ENCODE data around the gene LCE1F. TPM values are rescaled to one million over a fixed set of nuclear protein-coding genes. Genes with fewer than 3 reads are reported as not detected.

Gene LCE1F
- total RNA-seq, 1 experiment from 2014 or later, result not detected

GRCh38 chr1:152741656-152742055 lies 33.3 kb upstream of the LCE1F start:
- ChIA-PET RAD21 (ENCODE audit: low non-redundant PET in 1 of 2, low total read pairs in 2 of 2, uncharacterized antibody in 2 of 2, unreplicated experiment in 2 of 2) (no interaction called here), CTCF (no interaction called here), POLR2A (no interaction called here)
- ATAC-seq (no peak), DNase-seq (ENCODE audit: low read depth, low spot score) (no peak)
- Histone ChIP-seq H3K27ac (ENCODE audit: low read depth, low read length) (no peak overlapping the region), H3K4me2 (ENCODE audit: low read length) (no peak overlapping the region), H3K4me1 (ENCODE audit: control insufficient read depth in 1 of 2, insufficient read depth in 2 of 2, low read length in 2 of 2) (no peaks in the 10 kb centered on the region), H3K27me3 (ENCODE audit: insufficient read depth, low read length) (peaks cover 34% of the 10 kb centered on the region), H3K9me3 (ENCODE audit: control insufficient read depth in 1 of 2, insufficient read depth in 1 of 2, low read depth in 1 of 2, low read length in 2 of 2) (no peaks in the 10 kb centered on the region), H3K4me3 (replicated peaks in 1 of 2; ENCODE audit: low read depth in 1 of 2, low read length in 2 of 2) (no peak overlapping the region), H3K36me3 (ENCODE audit: control insufficient read depth in 1 of 2, insufficient read depth in 2 of 2, low read length in 2 of 2) (no peaks in the 10 kb centered on the region), H2AFZ (ENCODE audit: low read depth, low read length, poor library complexity, severe bottlenecking) (no peak overlapping the region), H3K9ac (ENCODE audit: low read length) (no peak overlapping the region), H3K79me2 (ENCODE audit: insufficient read depth, low read length) (no peaks in the 10 kb centered on the region), H4K20me1 (ENCODE audit: insufficient read depth) (no peaks in the 10 kb centered on the region), H3K9me2 (ENCODE audit: insufficient read depth) (no peaks in the 10 kb centered on the region)
- TF ChIP-seq ZNF274 (IDR thresholded peaks at IDR 0.05; ENCODE audit: low read depth, low read length), result no peak
- no peak for TF ChIP-seq EZH2phosphoT487 (IDR thresholded peaks at IDR 0.05; ENCODE audit: borderline replicate concordance)
- no peak for TF ChIP-seq SRF (IDR thresholded peaks at IDR 0.05; ENCODE audit: low read depth)
- TF ChIP-seq SIN3A (IDR thresholded peaks at IDR 0.05; ENCODE audit: low read depth), result no peak
- TF ChIP-seq CBX3 (IDR thresholded peaks at IDR 0.05; ENCODE audit: low read depth), result no peak
- TF ChIP-seq MAX (IDR thresholded peaks at IDR 0.05), result no peak
- no peak for TF ChIP-seq SP1 (IDR thresholded peaks at IDR 0.05; ENCODE audit: low read depth)
- TF ChIP-seq CEBPB (IDR thresholded peaks at IDR 0.05; ENCODE audit: low read depth), result no peak
- no peak for TF ChIP-seq EGR1 (IDR thresholded peaks at IDR 0.05; ENCODE audit: low read depth)
- TF ChIP-seq CTCF (IDR thresholded peaks at IDR 0.05 in 2 of 3, conservative IDR thresholded peaks at IDR 0.05 in 1 of 3; ENCODE audit: borderline replicate concordance in 1 of 3, insufficient read depth in 1 of 3, low read depth in 2 of 3, low read length in 2 of 3), result no peak
- no peak for TF ChIP-seq ATF3 (IDR thresholded peaks at IDR 0.05)
- no peak for TF ChIP-seq ELF1 (IDR thresholded peaks at IDR 0.05; ENCODE audit: borderline replicate concordance, low read depth)
- no peak for TF ChIP-seq REST (IDR thresholded peaks at IDR 0.05; ENCODE audit: low read depth)
- no peak for TF ChIP-seq ZBTB33 (IDR thresholded peaks at IDR 0.05; ENCODE audit: extremely low read depth, insufficient replicate concordance, low read length)
- no peak for TF ChIP-seq JUND (IDR thresholded peaks at IDR 0.05)
- no peak for TF ChIP-seq ZFX (IDR thresholded peaks at IDR 0.05)
- TF ChIP-seq TCF7L2 (IDR thresholded peaks at IDR 0.05; ENCODE audit: borderline replicate concordance, extremely low read depth, insufficient read depth, insufficient read length), result no peak
- TF ChIP-seq EZH2 (IDR thresholded peaks at IDR 0.05), result no peak
- TF ChIP-seq RAD21 (IDR thresholded peaks at IDR 0.05; ENCODE audit: low read depth), result no peak
- TF ChIP-seq YY1 (IDR thresholded peaks at IDR 0.05; ENCODE audit: extremely low read depth, insufficient replicate concordance, low read depth, low read length), result no peak
- no TSS peak for BruUV-seq (replicated peaks)
- intact Hi-C loops (cut with micrococcal nuclease), result no loop called here
